ENCODE measurements around the gene CADM1. TPM values are rescaled to one million over a fixed set of nuclear protein-coding genes. Genes with fewer than 3 reads are reported as not detected.

The CADM1 gene
- polyA plus RNA-seq, 4 donors = 2.2 to 10.9 (median 5.8) TPM

DNA sequence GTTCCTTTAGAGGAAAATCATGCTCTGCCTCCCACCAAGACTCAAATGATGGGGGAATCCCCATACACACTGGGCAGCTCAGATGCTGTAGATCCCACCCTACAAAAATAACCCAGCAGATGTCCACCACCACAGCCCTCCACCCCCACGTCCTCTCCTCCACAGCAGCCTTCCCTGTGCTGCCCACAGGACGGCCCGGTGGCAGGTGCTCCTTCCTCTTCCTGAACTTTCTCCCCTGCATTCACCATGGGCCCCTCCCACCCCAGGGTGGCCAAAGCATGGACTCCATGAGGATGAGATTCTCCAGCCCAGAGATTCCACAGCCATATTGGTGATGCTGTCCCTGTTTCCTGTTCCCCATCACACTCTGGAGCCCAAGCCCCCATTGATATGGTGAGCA lies 368.3 kb downstream of the CADM1 start:
- Histone ChIP-seq H3K27ac (ENCODE audit: low read depth in 1 of 3, low read length in 2 of 3) (no peak overlapping the region), H3K9me3 (ENCODE audit: control insufficient read depth in 2 of 2, insufficient read depth in 1 of 2, low read depth in 1 of 2, low read length in 1 of 2) (no peaks in the 10 kb centered on the region), H3K36me3 (ENCODE audit: control insufficient read depth in 3 of 3, insufficient read depth in 2 of 3, low read depth in 1 of 3, low read length in 3 of 3) (no peaks in the 10 kb centered on the region), H3K4me1 (ENCODE audit: control insufficient read depth in 3 of 3, insufficient read depth in 2 of 3, low read depth in 1 of 3, low read length in 2 of 3) (no peaks in the 10 kb centered on the region), H3K27me3 (ENCODE audit: control insufficient read depth in 3 of 3, insufficient read depth in 3 of 3, low read length in 3 of 3) (peaks cover 0 to under 1% (median 0%) of the 10 kb centered on the region in 3 donors), H3K4me3 (ENCODE audit: low read depth in 1 of 3, low read length in 3 of 3) (no peak overlapping the region)
- FAIRE-seq = no peak
- no peak for DNase-seq
- 23 to 49% (median 46%) methylated on average over 3 of the region's 3 CpGs for WGBS, 3 donors

DNA sequence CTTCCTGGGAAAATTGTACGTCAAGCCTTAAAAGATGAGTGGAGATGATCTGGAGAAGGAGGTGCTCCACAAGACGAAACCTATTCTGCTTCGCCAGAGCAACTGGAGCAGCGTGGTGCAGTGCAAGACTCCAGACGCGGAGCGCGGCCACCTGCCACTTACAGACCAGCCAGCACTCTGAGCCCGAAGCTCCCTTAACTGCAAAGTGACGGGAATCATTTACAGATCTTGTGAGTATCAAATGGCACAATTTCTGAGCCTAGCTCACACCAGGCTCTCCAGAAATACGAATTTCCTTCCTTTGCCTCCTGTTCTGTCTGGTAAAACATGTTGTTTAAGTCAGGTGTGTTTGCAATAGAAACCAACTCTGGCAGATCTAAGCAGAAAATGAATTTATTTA lies 369.3 kb downstream of the CADM1 start:
- Histone ChIP-seq H3K27me3 (ENCODE audit: control insufficient read depth in 3 of 3, insufficient read depth in 3 of 3, low read length in 3 of 3) (no peaks in the 10 kb centered on the region), H3K4me1 (ENCODE audit: control insufficient read depth in 3 of 3, insufficient read depth in 2 of 3, low read depth in 1 of 3, low read length in 2 of 3) (no peaks in the 10 kb centered on the region), H3K4me3 (ENCODE audit: low read depth in 1 of 3, low read length in 3 of 3) (no peak overlapping the region), H3K9me3 (ENCODE audit: control insufficient read depth in 2 of 2, insufficient read depth in 1 of 2, low read depth in 1 of 2, low read length in 1 of 2) (no peaks in the 10 kb centered on the region), H3K36me3 (ENCODE audit: control insufficient read depth in 3 of 3, insufficient read depth in 2 of 3, low read depth in 1 of 3, low read length in 3 of 3) (no peaks in the 10 kb centered on the region), H3K27ac (ENCODE audit: low read depth in 1 of 3, low read length in 2 of 3) (no peak overlapping the region)
- WGBS, 3 donors = 85 to 90% (median 89%) methylated on average over 11 of the region's 11 CpGs
- DNase-seq = no peak
- FAIRE-seq = no peak

DNA sequence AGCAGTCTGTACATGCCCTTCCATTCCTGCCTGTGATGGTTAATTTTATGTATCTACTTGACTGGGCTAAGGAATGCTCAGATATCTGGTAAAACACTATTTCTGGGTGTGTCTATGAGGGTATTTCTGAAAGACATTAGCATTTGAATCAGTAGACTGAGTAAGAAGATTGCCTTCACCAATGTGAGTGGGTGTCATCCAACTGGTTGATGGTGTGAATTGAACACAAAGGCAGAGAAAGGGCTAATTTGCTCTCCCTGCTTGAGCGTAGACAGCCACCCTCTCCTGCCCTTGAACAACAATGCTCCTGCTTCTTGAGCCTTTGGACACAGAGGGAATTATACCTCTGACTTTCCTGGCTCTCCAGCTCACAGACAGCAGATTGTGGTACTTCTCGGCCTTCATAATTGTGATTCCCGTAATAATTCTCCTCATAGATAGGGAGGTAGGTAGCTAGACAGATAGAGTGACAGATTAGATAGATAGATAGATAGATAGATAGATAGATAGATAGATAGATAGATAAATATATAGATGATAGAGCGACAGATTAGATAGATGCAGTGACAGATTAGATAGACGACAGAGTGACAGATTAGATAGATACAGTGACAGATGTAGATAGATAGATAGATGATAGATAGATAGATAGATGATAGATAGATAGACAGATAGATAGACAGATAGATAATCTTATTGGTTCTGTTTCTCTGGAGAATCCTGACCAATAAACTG lies 370.6 kb downstream of the CADM1 start:
- 76 to 89% (median 82%) methylated on average over 5 of the region's 5 CpGs for WGBS, 3 donors

DNA sequence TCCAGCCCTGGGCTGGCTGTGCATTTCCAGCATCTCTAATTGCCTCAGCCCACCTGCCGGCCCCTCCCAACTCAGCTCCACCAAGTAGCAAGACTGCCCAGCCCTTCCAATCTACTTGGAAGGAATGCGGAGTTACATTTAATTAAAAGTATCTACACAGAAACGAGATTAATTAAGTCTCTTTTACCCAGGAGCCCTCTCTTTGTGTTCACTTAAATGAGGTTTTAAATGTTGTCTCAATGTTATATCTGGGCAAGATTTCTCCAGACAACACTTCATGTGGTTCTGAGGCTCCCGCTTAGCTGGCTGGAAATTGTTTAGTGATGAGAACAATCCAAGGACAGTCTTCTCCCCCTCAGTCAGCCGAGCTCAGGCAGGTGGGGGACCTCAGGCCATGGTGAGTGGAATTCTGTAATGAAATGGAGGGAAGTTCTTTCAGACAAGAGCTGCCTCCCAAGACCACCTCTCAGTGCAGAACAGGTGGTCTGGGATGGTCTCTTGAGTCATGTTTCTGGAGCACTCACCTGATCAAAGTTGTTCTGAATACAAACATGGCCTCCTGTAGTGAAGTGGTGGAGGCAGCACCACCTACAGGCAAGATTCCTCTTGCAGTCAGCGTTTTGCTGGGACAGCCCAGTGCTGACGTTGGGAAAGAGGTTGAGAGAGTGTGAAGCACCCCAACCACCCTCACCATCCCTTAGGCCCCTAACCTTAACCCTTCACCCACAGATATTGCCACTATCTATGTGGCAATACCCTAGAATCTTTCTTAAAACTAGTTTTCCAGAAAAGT lies 371.6 kb downstream of the CADM1 start:
- H3K4me3 ChIP-seq (ENCODE audit: low read depth in 1 of 3, low read length in 3 of 3) = no peak overlapping the region
- H3K27me3 ChIP-seq (ENCODE audit: control insufficient read depth in 3 of 3, insufficient read depth in 3 of 3, low read length in 3 of 3) = peaks cover 0 to 3% (median 3%) of the 10 kb centered on the region in 3 donors
- WGBS, 3 donors = 51 to 67% (median 57%) methylated on average over 7 of the region's 7 CpGs
- H3K27ac ChIP-seq (ENCODE audit: low read depth in 1 of 3, low read length in 2 of 3) = no peak overlapping the region
- no peaks in the 10 kb centered on the region for H3K9me3 ChIP-seq (ENCODE audit: control insufficient read depth in 2 of 2, insufficient read depth in 1 of 2, low read depth in 1 of 2, low read length in 1 of 2)
- no peak for FAIRE-seq
- no peaks in the 10 kb centered on the region for H3K36me3 ChIP-seq (ENCODE audit: control insufficient read depth in 3 of 3, insufficient read depth in 2 of 3, low read depth in 1 of 3, low read length in 3 of 3)
- DNase-seq = peak; percentile 12 to 14
- no peaks in the 10 kb centered on the region for H3K4me1 ChIP-seq (ENCODE audit: control insufficient read depth in 3 of 3, insufficient read depth in 2 of 3, low read depth in 1 of 3, low read length in 2 of 3)

More for the DNA sequence above, 370.6 kb downstream of the CADM1 start:
- H3K4me3 ChIP-seq (ENCODE audit: low read depth in 1 of 3, low read length in 3 of 3) = no peak overlapping the region
- H3K36me3 ChIP-seq (ENCODE audit: control insufficient read depth in 3 of 3, insufficient read depth in 2 of 3, low read depth in 1 of 3, low read length in 3 of 3) = no peaks in the 10 kb centered on the region
- DNase-seq (no peak), FAIRE-seq (no peak)
- H3K9me3 ChIP-seq (ENCODE audit: control insufficient read depth in 2 of 2, insufficient read depth in 1 of 2, low read depth in 1 of 2, low read length in 1 of 2) = no peaks in the 10 kb centered on the region
- peaks cover 0 to 3% (median 2%) of the 10 kb centered on the region in 3 donors for H3K27me3 ChIP-seq (ENCODE audit: control insufficient read depth in 3 of 3, insufficient read depth in 3 of 3, low read length in 3 of 3)
- H3K4me1 ChIP-seq (ENCODE audit: control insufficient read depth in 3 of 3, insufficient read depth in 2 of 3, low read depth in 1 of 3, low read length in 2 of 3) = no peaks in the 10 kb centered on the region
- H3K27ac ChIP-seq (ENCODE audit: low read depth in 1 of 3, low read length in 2 of 3) = no peak overlapping the region

DNA sequence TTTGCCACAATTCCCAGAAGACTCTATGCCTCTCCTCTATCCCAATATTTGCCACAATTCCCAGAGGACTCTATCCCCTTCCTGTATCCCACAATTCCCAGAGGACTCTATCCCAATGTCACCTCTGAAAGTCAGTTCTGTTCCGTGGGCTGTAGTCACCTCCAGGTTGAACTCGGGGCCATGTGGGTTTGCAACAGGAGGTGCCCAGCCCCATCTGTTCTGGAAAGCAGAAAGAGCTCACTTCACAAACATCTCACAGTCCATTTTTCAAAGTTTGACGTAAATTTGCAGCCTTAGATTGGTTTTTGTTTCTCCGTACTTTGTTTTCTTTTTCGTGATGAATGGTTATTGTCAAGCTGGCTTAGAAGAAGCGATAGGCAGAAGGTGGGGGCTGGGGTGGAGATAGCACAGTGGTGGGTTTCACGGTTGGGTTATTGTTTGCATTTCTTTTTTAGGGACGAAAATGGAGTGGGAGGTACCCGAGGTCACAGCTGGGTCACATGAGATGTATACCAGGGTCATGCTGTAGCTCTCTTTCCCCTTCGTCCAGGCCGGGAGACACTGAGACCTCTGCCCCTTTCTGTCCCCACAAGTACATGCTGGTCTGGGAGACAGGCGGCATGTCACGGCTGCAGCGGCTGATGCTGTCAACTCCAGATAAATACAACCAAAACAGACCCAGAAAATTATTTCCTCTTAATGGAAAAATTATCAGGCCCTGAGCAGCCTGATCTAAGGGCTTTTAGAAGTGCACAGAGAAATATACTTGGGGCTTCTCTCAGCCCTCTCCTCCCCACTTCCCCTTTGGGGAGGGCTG lies 374.5 kb downstream of the CADM1 start:
- Histone ChIP-seq H3K36me3 (ENCODE audit: control insufficient read depth in 3 of 3, insufficient read depth in 2 of 3, low read depth in 1 of 3, low read length in 3 of 3) (no peaks in the 10 kb centered on the region), H3K4me1 (ENCODE audit: control insufficient read depth in 3 of 3, insufficient read depth in 2 of 3, low read depth in 1 of 3, low read length in 2 of 3) (peaks cover 0 to 2% (median 0%) of the 10 kb centered on the region in 3 donors), H3K9me3 (ENCODE audit: control insufficient read depth in 2 of 2, insufficient read depth in 1 of 2, low read depth in 1 of 2, low read length in 1 of 2) (no peaks in the 10 kb centered on the region), H3K27me3 (ENCODE audit: control insufficient read depth in 3 of 3, insufficient read depth in 3 of 3, low read length in 3 of 3) (peaks cover 0 to 3% (median 3%) of the 10 kb centered on the region in 3 donors), H3K27ac (ENCODE audit: low read depth in 1 of 3, low read length in 2 of 3) (no peak overlapping the region), H3K4me3 (ENCODE audit: low read depth in 1 of 3, low read length in 3 of 3) (no peak overlapping the region)
- WGBS, 3 donors = 46 to 66% (median 56%) methylated on average over 14 of the region's 14 CpGs
- no peak for DNase-seq
- no peak for FAIRE-seq

DNA sequence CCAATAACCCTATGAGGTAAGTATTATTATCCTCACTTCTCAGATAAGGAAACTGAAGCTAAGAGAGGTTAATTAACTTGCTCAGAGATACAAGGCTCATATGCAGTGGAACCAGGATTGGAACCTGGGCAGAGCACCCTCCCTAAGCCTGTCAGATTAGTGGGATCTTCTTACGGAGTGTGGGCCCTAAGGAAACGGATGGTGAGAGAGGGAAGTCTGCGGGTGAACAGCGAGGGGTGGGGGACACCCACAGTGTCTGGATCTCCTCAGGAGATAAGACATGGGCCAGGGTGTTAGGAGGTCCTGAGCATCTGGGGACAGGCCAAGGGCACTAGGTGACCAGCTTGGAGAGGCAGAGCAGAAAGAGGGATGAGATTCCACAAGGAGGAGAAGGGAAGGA lies 376.0 kb downstream of the CADM1 start:
- H3K4me1 ChIP-seq (ENCODE audit: control insufficient read depth in 3 of 3, insufficient read depth in 2 of 3, low read depth in 1 of 3, low read length in 2 of 3) = peaks cover 0 to 2% (median 0%) of the 10 kb centered on the region in 3 donors
- 90 to 98% (median 94%) methylated on average over 4 of the region's 4 CpGs for WGBS, 3 donors
- no peaks in the 10 kb centered on the region for H3K9me3 ChIP-seq (ENCODE audit: control insufficient read depth in 2 of 2, insufficient read depth in 1 of 2, low read depth in 1 of 2, low read length in 1 of 2)
- no peak for DNase-seq
- no peak overlapping the region for H3K4me3 ChIP-seq (ENCODE audit: low read depth in 1 of 3, low read length in 3 of 3)
- no peak for FAIRE-seq
- no peak overlapping the region for H3K27ac ChIP-seq (ENCODE audit: low read depth in 1 of 3, low read length in 2 of 3)
- peaks cover 0 to 3% (median 3%) of the 10 kb centered on the region in 3 donors for H3K27me3 ChIP-seq (ENCODE audit: control insufficient read depth in 3 of 3, insufficient read depth in 3 of 3, low read length in 3 of 3)
- H3K36me3 ChIP-seq (ENCODE audit: control insufficient read depth in 3 of 3, insufficient read depth in 2 of 3, low read depth in 1 of 3, low read length in 3 of 3) = no peaks in the 10 kb centered on the region

DNA sequence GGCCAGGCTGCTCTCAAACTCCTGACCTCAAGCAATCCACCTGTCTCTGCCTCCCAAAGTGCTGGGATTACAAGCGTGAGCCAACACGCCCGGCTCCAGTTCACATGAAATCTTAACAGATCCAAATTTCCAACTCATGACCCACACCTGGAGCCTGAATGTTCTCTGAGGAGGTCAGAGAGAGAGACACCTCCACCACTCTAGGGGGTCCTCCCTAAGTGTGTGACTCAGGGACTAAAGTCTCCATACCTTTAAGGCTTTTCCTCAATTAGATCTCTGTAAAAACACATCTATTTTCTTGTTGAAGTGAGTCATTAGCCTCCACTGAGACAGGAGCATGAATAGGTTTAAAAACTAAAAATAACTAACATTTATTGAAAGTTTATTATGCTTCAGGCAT lies 376.4 kb downstream of the CADM1 start:
- no peaks in the 10 kb centered on the region for H3K36me3 ChIP-seq (ENCODE audit: control insufficient read depth in 3 of 3, insufficient read depth in 2 of 3, low read depth in 1 of 3, low read length in 3 of 3)
- FAIRE-seq (no peak), DNase-seq (no peak)
- H3K4me3 ChIP-seq (ENCODE audit: low read depth in 1 of 3, low read length in 3 of 3) = no peak overlapping the region
- peaks cover 0 to 3% (median 3%) of the 10 kb centered on the region in 3 donors for H3K27me3 ChIP-seq (ENCODE audit: control insufficient read depth in 3 of 3, insufficient read depth in 3 of 3, low read length in 3 of 3)
- WGBS, 3 donors = 74 to 88% (median 81%) methylated on average over 3 of the region's 3 CpGs
- H3K27ac ChIP-seq (ENCODE audit: low read depth in 1 of 3, low read length in 2 of 3) = no peak overlapping the region
- H3K9me3 ChIP-seq (ENCODE audit: control insufficient read depth in 2 of 2, insufficient read depth in 1 of 2, low read depth in 1 of 2, low read length in 1 of 2) = no peaks in the 10 kb centered on the region
- H3K4me1 ChIP-seq (ENCODE audit: control insufficient read depth in 3 of 3, insufficient read depth in 2 of 3, low read depth in 1 of 3, low read length in 2 of 3) = peaks cover 0 to 2% (median 0%) of the 10 kb centered on the region in 3 donors
